ENCODE data around the gene SLAMF7. TPM values are rescaled to one million over a fixed set of nuclear protein-coding genes. Genes with fewer than 3 reads are reported as not detected.

SLAMF7 gene
- total and polyA plus RNA-seq, 10 of the 15 experiments (the other 5 are each of a cell fraction or from before 2014, with no cell fraction given), result 66.6 to 284 (median 108) TPM

GRCh38 chr1:160711602-160712311 lies 27.3 kb upstream of the SLAMF7 start, which contains the start of gene CD48 (continued):
- peak; percentile 64 for TF ChIP-seq TAF1 (IDR thresholded peaks at IDR 0.05; ENCODE audit: borderline replicate concordance, low read depth, low read length)
- no peak for TF ChIP-seq E2F4 (IDR thresholded peaks at IDR 0.05; ENCODE audit: low read depth, low read length)
- TF ChIP-seq CBX5 (IDR thresholded peaks at IDR 0.05; ENCODE audit: low read depth), result no peak
- TF ChIP-seq RELB (IDR thresholded peaks at IDR 0.05; ENCODE audit: low read depth), result peak; percentile 93
- peak; percentile 69 to 90; a peak in 3 of 4 replicates for TF ChIP-seq BHLHE40 (IDR thresholded peaks at IDR 0.05; ENCODE audit: borderline replicate concordance in 1 of 2, low read depth in 2 of 2, low read length in 1 of 2)
- TF ChIP-seq ATF2 (IDR thresholded peaks at IDR 0.05; ENCODE audit: low read length), result peak; percentile 84
- TF ChIP-seq TCF12 (IDR thresholded peaks at IDR 0.05; ENCODE audit: low read depth, low read length), result 0 out of 2 replicates have a peak, but pooled peaks have one; percentile 26
- TF ChIP-seq IRF5 (IDR thresholded peaks at IDR 0.05; ENCODE audit: borderline replicate concordance), result no peak
- peak; percentile 87 for TF ChIP-seq MLLT1 (IDR thresholded peaks at IDR 0.05)
- TF ChIP-seq ETV6 (conservative IDR thresholded peaks at IDR 0.05 in 1 of 2, IDR thresholded peaks at IDR 0.05 in 1 of 2; ENCODE audit: borderline replicate concordance in 1 of 2, low read depth in 1 of 2), result peak in 1 of 2 experiments; percentile 88; a peak in 2 of 4 replicates
- TF ChIP-seq KLF5 (IDR thresholded peaks at IDR 0.05; ENCODE audit: partially characterized antibody), result no peak
- TF ChIP-seq MYB (IDR thresholded peaks at IDR 0.05; ENCODE audit: borderline replicate concordance, low read depth, low read length), result 0 out of 2 replicates have a peak, but pooled peaks have one; percentile 40
- TF ChIP-seq SMAD5 (IDR thresholded peaks at IDR 0.05; ENCODE audit: low read depth), result peak; percentile 82
- TF ChIP-seq BCL3 (IDR thresholded peaks at IDR 0.05; ENCODE audit: borderline replicate concordance, insufficient read depth, low read depth, low read length, poor library complexity, severe bottlenecking), result peak; percentile 87
- TF ChIP-seq ZNF384 (IDR thresholded peaks at IDR 0.05; ENCODE audit: borderline replicate concordance, low read depth, low read length), result peak; percentile 99
- 0 out of 2 replicates have a peak, but pooled peaks have one; percentile 39 for TF ChIP-seq STAT3 (IDR thresholded peaks at IDR 0.05; ENCODE audit: low read depth, low read length)
- peak; percentile 38; the same call in 1 of the 2 replicates for TF ChIP-seq POLR2AphosphoS2 (IDR thresholded peaks at IDR 0.05; ENCODE audit: low read depth, low read length)
- no peak for TF ChIP-seq BRCA1 (IDR thresholded peaks at IDR 0.05; ENCODE audit: low read depth, low read length)
- TF ChIP-seq EED (IDR thresholded peaks at IDR 0.05; ENCODE audit: low read depth), result peak; percentile 90
- 0 out of 2 replicates have a peak, but pooled peaks have one; percentile 16 for TF ChIP-seq RB1 (IDR thresholded peaks at IDR 0.05; ENCODE audit: borderline replicate concordance)

Measured in GM12878 (cell line).